WERI-Rb-1 (cell line): ENCODE data around the gene CAMKK1.

Source experiments
- DNase-seq: peaks from one replicate; pipeline ENCODE4 v3.0.0-alpha.2; 2020
- H3K27ac ChIP-seq: fragments of 250-450 bp; sonication (Bioruptor Pico); 2 replicates; pipeline ENCODE4 v1.5.1; 2020; ENCODE audit warnings: mild to moderate bottlenecking, moderate library complexity
- H3K27me3 ChIP-seq: fragments of 250-450 bp; sonication (Bioruptor Pico); 2 replicates; pipeline ENCODE4 v1.5.1; 2021; ENCODE audit warnings: mild to moderate bottlenecking, low read depth, moderate library complexity; ENCODE audit not compliant: insufficient read depth, severe bottlenecking
- H3K36me3 ChIP-seq: fragments of 250-450 bp; sonication (Bioruptor Pico); 2 replicates; pipeline ENCODE4 v1.5.1; 2020; ENCODE audit warnings: mild to moderate bottlenecking, moderate library complexity
- H3K4me3 ChIP-seq: 2 replicates; pipeline ENCODE4 v1.5.1; 2011; ENCODE audit warnings: low read depth, mild to moderate bottlenecking, control low read depth, low read length
- H3K9me3 ChIP-seq: fragments of 250-450 bp; sonication (Bioruptor Pico); 2 replicates; pipeline ENCODE4 v1.5.1; 2021; ENCODE audit warnings: mild to moderate bottlenecking, moderate library complexity; ENCODE audit not compliant: severe bottlenecking
- CTCF ChIP-seq: IDR thresholded peaks from 2 replicates; pipeline ENCODE4 v1.5.1; 2011; ENCODE audit warnings: low read depth, mild to moderate bottlenecking, control low read depth, inconsistent platforms, low read length

The CAMKK1 gene

GRCh38 chr17:3929764-3930163 is 36.9 kb upstream of the CAMKK1 start:
- H3K9me3 ChIP-seq = no peaks in the 10 kb centered on the region
- no peak for DNase-seq
- H3K4me3 ChIP-seq = no peak overlapping the region
- H3K36me3 ChIP-seq = no peaks in the 10 kb centered on the region
- no peak overlapping the region for H3K27ac ChIP-seq
- TF ChIP-seq CTCF = no peak
- H3K27me3 ChIP-seq = no peaks in the 10 kb centered on the region

GRCh38 chr17:3929181-3929580 is 36.3 kb upstream of the CAMKK1 start:
- no peaks in the 10 kb centered on the region for H3K9me3 ChIP-seq
- no peaks in the 10 kb centered on the region for H3K27me3 ChIP-seq
- DNase-seq = no peak
- TF ChIP-seq CTCF = no peak
- H3K27ac ChIP-seq = no peak overlapping the region
- H3K36me3 ChIP-seq = no peaks in the 10 kb centered on the region
- no peak overlapping the region for H3K4me3 ChIP-seq

GRCh38 chr17:3928406-3928805 is 35.6 kb upstream of the CAMKK1 start:
- no peak for TF ChIP-seq CTCF
- Histone ChIP-seq H3K4me3 (no peak overlapping the region), H3K36me3 (no peaks in the 10 kb centered on the region), H3K9me3 (no peaks in the 10 kb centered on the region), H3K27ac (no peak overlapping the region), H3K27me3 (no peaks in the 10 kb centered on the region)
- DNase-seq = no peak

- Histone ChIP-seq H3K36me3 (no peaks in the 10 kb centered on the region), H3K27me3 (no peaks in the 10 kb centered on the region), H3K9me3 (no peaks in the 10 kb centered on the region), H3K27ac (no peak overlapping the region), H3K4me3 (no peak overlapping the region)
- no peak for TF ChIP-seq CTCF
- DNase-seq = no peak
These were observed 34.9 kb upstream of the CAMKK1 start for GRCh38 chr17:3927628-3928340.

- Histone ChIP-seq H3K4me3 (no peak overlapping the region), H3K36me3 (no peaks in the 10 kb centered on the region), H3K27me3 (no peaks in the 10 kb centered on the region), H3K9me3 (no peaks in the 10 kb centered on the region), H3K27ac (no peak overlapping the region)
- TF ChIP-seq CTCF = no peak
- no peak for DNase-seq
These were observed 34.2 kb upstream of the CAMKK1 start for GRCh38 chr17:3926860-3927627.
